H4 (cell line): Measurements from ENCODE around the gene IRF4. TPM values are rescaled to one million over a fixed set of nuclear protein-coding genes. Genes with fewer than 3 reads are reported as not detected.
"Not testable (repeated sequence)": the region's sequence is repeated elsewhere in the genome, so short reads cannot be mapped to it uniquely, and the experiment has no call there.

Experiments used
- DNase-seq: peaks from one replicate; pipeline ENCODE4 v3.0.0-alpha.2; 2015; ENCODE audit warnings: low spot score
- total RNA-seq: library from RNA; depleted of rRNA; stranded (reverse); fragments of >200 nt; shearing (Covaris generic); gene quantifications from 2 replicates; pipeline ENCODE4 v1.2.3, GENCODE V29; 2014

IRF4 gene
- total RNA-seq, 1 experiment from 2014 or later, result not detected

- no peak for DNase-seq
Observed at GRCh38 chr6:421211-421610, 29.7 kb downstream of the IRF4 start.

- DNase-seq, result peak; percentile 93
Observed at GRCh38 chr6:422433-423054, 31.0 kb downstream of the IRF4 start.

GRCh38 chr6:423055-423798 is 31.7 kb downstream of the IRF4 start:
- DNase-seq, result no peak

GRCh38 chr6:423799-424345 is 32.3 kb downstream of the IRF4 start:
- no peak for DNase-seq

GRCh38 chr6:424741-425417 is 33.3 kb downstream of the IRF4 start:
- DNase-seq, result no peak

- not testable (repeated sequence) for DNase-seq
Observed at GRCh38 chr6:425418-425788, 33.9 kb downstream of the IRF4 start.

- DNase-seq, result not testable (repeated sequence)
Observed at GRCh38 chr6:426198-426738, 34.7 kb downstream of the IRF4 start.

- no peak for DNase-seq
Observed at GRCh38 chr6:428047-428603, 36.6 kb downstream of the IRF4 start.

GRCh38 chr6:429515-430121 is 38.1 kb downstream of the IRF4 start:
- DNase-seq, result no peak

GRCh38 chr6:431504-431903 is 40.0 kb downstream of the IRF4 start:
- DNase-seq, result no peak

GRCh38 chr6:431986-432385 is 40.4 kb downstream of the IRF4 start:
- peak; percentile 31 for DNase-seq

- no peak for DNase-seq
Observed at GRCh38 chr6:434051-434705, 42.6 kb downstream of the IRF4 start.

GRCh38 chr6:435441-436307 is 44.1 kb downstream of the IRF4 start:
- DNase-seq, result no peak

- DNase-seq, result peak; percentile 77
Observed at GRCh38 chr6:436308-437036, 44.9 kb downstream of the IRF4 start.

GRCh38 chr6:437037-437392 is 45.5 kb downstream of the IRF4 start:
- DNase-seq, result peak; percentile 29

GRCh38 chr6:438634-439170 is 47.1 kb downstream of the IRF4 start:
- DNase-seq, result no peak

GRCh38 chr6:439641-440167 is 48.2 kb downstream of the IRF4 start:
- DNase-seq, result no peak

GRCh38 chr6:441126-441920 is 49.8 kb downstream of the IRF4 start:
- DNase-seq, result no peak
